Transverse colon (tissue), 4 donors: ENCODE results near the gene ZNF488. TPM values are rescaled to one million over a fixed set of nuclear protein-coding genes. Genes with fewer than 3 reads are reported as not detected.

Source experiments
- DNase-seq: peaks from one replicate; pipeline ENCODE4 v3.0.0-alpha.2; 2019
- H3K27ac ChIP-seq, 4 donors: fragments of 200-600 bp; sonication (generic); 2 replicates each; pipeline ENCODE4 v1.5.1; 2016 to 2018; ENCODE audit warnings: inconsistent platforms in 4 of 4
- H3K27me3 ChIP-seq: fragments of 200-600 bp; sonication (generic); 2 replicates; pipeline ENCODE4 v1.5.1; 2017; ENCODE audit warnings: inconsistent platforms
- H3K36me3 ChIP-seq, 4 donors: fragments of 200-600 bp; sonication (generic); 2 replicates each; pipeline ENCODE4 v1.5.1; 2017 to 2019; ENCODE audit warnings: inconsistent platforms in 4 of 4
- H3K4me1 ChIP-seq, 4 donors: fragments of 200-600 bp; sonication (generic); 2 replicates each; pipeline ENCODE4 v1.5.1; 2017 to 2020; ENCODE audit warnings: inconsistent platforms in 4 of 4
- H3K4me3 ChIP-seq, 4 donors: fragments of 200-600 bp; sonication (generic); 1 replicate in 1 of 4; 2 replicates in 3 of 4; pipeline versions ENCODE4 v1.5.1 to v1.6.1; 2017 to 2019; ENCODE audit warnings: inconsistent platforms in 4 of 4
- H3K9me3 ChIP-seq, 2 donors: fragments of 200-600 bp; sonication (generic); 2 replicates each; pipeline ENCODE4 v1.5.1; 2017 to 2019; ENCODE audit warnings: inconsistent platforms in 2 of 2
- CTCF ChIP-seq, 5 experiments: fragments of 200-600 bp in 3 of 5; fragments of 450-650 bp in 2 of 5; sonication (generic) in 3 of 5; IDR thresholded peaks; 1 replicate in 2 of 5; 2 replicates in 3 of 5; pipeline ENCODE4 v1.5.1; 2016 to 2017; ENCODE audit warnings: antibody characterized with exemption in 5 of 5, inconsistent platforms in 3 of 5, mild to moderate bottlenecking in 2 of 5, moderate library complexity in 1 of 5
- EP300 ChIP-seq: sonication (generic); formaldehyde crosslinking; IDR thresholded peaks from one replicate; pipeline ENCODE4 v1.6.1; 2017; ENCODE audit warnings: antibody characterized with exemption, low read depth
- POLR2A ChIP-seq: fragments of 450-650 bp; IDR thresholded peaks from one replicate; pipeline ENCODE4 v1.6.1; 2016; ENCODE audit warnings: antibody characterized with exemption, mild to moderate bottlenecking, moderate library complexity
- POLR2AphosphoS5 ChIP-seq, 3 donors: sonication (generic); formaldehyde crosslinking; IDR thresholded peaks; one replicate each; pipeline ENCODE4 v1.6.1; 2016; ENCODE audit warnings: antibody characterized with exemption in 3 of 3
- WGBS, 2 donors: methylation state at CpG; one replicate each; pipeline ENCODE4 v1.1.5; 2018; ENCODE audit warnings: low coverage in 1 of 2; 5-methylcytosine and 5-hydroxymethylcytosine counted together
- in situ Hi-C, 4 donors: fragments of 200-750 bp; cut with MboI; loops; one replicate each; pipeline versions ENCODE4 v1.15.0 to v1.15.1; 2017; ENCODE audit warnings: low sequenced_read_pairs in 3 of 4, low pct_ligation_motif_present in 1 of 4, low pct_unique_long_range_greater_than_20kb in 1 of 4
- intact Hi-C: fragments of 100-400 bp; cut with DNase I; formaldehyde crosslinking; loops from one replicate; pipeline ENCODE4 v1.15.1; 2023; ENCODE audit warnings: low total_unique reads
- total RNA-seq, 4 donors: library from RNA; depleted of rRNA; stranded (reverse); fragments of >200 nt; gene quantifications; one replicate each; pipeline ENCODE4 v1.1.0, GENCODE V29; 2016

The ZNF488 gene
- total RNA-seq, 4 donors from 2014 or later, result 0.41 to 0.80 TPM; not detected in 2

- no peak overlapping the region for H3K27ac ChIP-seq
- no peaks in the 10 kb centered on the region for H3K4me1 ChIP-seq
- H3K9me3 ChIP-seq, result no peaks in the 10 kb centered on the region
- 75% methylated on average over 3 of the region's 4 CpGs; no CpG with 5 or more reads in 1 of the 2 donors for WGBS, 2 donors
- no peak overlapping the region for H3K4me3 ChIP-seq
- DNase-seq, result no peak
- in situ Hi-C loops (no loop called here), intact Hi-C loops (no loop called here)
- H3K27me3 ChIP-seq, result no peaks in the 10 kb centered on the region
- H3K36me3 ChIP-seq, result no peaks in the 10 kb centered on the region
- TF ChIP-seq EP300 (no peak), CTCF (IDR thresholded peaks at IDR 0.05) (no peak), POLR2A (no peak), POLR2AphosphoS5 (IDR thresholded peaks at IDR 0.05) (no peak)
Observed at GRCh38 chr10:47410862-47411261, 26.8 kb upstream of the ZNF488 start.

- H3K9me3 ChIP-seq, result no peaks in the 10 kb centered on the region
- no peaks in the 10 kb centered on the region for H3K4me1 ChIP-seq
- H3K27ac ChIP-seq, result no peak overlapping the region
- no peaks in the 10 kb centered on the region for H3K36me3 ChIP-seq
- 72 to 97% methylated on average over 4 of the region's 4 CpGs for WGBS, 2 donors
- no peak for TF ChIP-seq POLR2AphosphoS5 (IDR thresholded peaks at IDR 0.05)
- no peak for TF ChIP-seq EP300
- TF ChIP-seq CTCF (IDR thresholded peaks at IDR 0.05), result no peak
- no peak for TF ChIP-seq POLR2A
- no peaks in the 10 kb centered on the region for H3K27me3 ChIP-seq
- intact Hi-C loops, result no loop called here
- in situ Hi-C loops, result no loop called here
- DNase-seq, result no peak
- no peak overlapping the region for H3K4me3 ChIP-seq
Observed at GRCh38 chr10:47410271-47410670, 26.2 kb upstream of the ZNF488 start.

GRCh38 chr10:47409866-47410256 lies 25.8 kb upstream of the ZNF488 start:
- H3K36me3 ChIP-seq, result no peaks in the 10 kb centered on the region
- no peaks in the 10 kb centered on the region for H3K9me3 ChIP-seq
- intact Hi-C loops, result no loop called here
- no peak overlapping the region for H3K4me3 ChIP-seq
- TF ChIP-seq EP300 (no peak), POLR2A (no peak), POLR2AphosphoS5 (IDR thresholded peaks at IDR 0.05) (no peak), CTCF (IDR thresholded peaks at IDR 0.05) (no peak)
- no peaks in the 10 kb centered on the region for H3K4me1 ChIP-seq
- DNase-seq, result no peak
- in situ Hi-C loops, result no loop called here
- no peaks in the 10 kb centered on the region for H3K27me3 ChIP-seq
- 67 to 100% methylated on average over 1 to 2 of the region's 3 CpGs for WGBS, 2 donors
- no peak overlapping the region for H3K27ac ChIP-seq

GRCh38 chr10:47409171-47409865 lies 25.2 kb upstream of the ZNF488 start:
- H3K27ac ChIP-seq, result no peak overlapping the region
- 73% methylated on average over 3 to 15 of the region's 15 CpGs for WGBS, 2 donors
- H3K36me3 ChIP-seq, result no peaks in the 10 kb centered on the region
- DNase-seq, result no peak
- in situ Hi-C loops (no loop called here), intact Hi-C loops (no loop called here)
- no peak overlapping the region for H3K4me3 ChIP-seq
- no peaks in the 10 kb centered on the region for H3K9me3 ChIP-seq
- TF ChIP-seq EP300, result no peak
- TF ChIP-seq POLR2A, result no peak
- TF ChIP-seq POLR2AphosphoS5 (IDR thresholded peaks at IDR 0.05), result no peak
- no peak for TF ChIP-seq CTCF (IDR thresholded peaks at IDR 0.05)
- H3K4me1 ChIP-seq, result no peaks in the 10 kb centered on the region
- no peaks in the 10 kb centered on the region for H3K27me3 ChIP-seq
